ENCODE measurements around the gene BNC1. TPM values are rescaled to one million over a fixed set of nuclear protein-coding genes. Genes with fewer than 3 reads are reported as not detected.

Gene BNC1
- total and polyA plus RNA-seq, 8 donors, result 0.12 to 4.6 (median 0.55) TPM; not detected in 5

- no peak overlapping the region for H3K27ac ChIP-seq
- no peak for TF ChIP-seq POLR2AphosphoS5 (IDR thresholded peaks at IDR 0.05)
- no peak for TF ChIP-seq EP300 (IDR thresholded peaks at IDR 0.05)
- no peak for TF ChIP-seq POLR2A (IDR thresholded peaks at IDR 0.05)
- no peak for TF ChIP-seq CTCF (IDR thresholded peaks at IDR 0.05)
- DNase-seq, result peak in 1 of 2 donors; percentile 83
- no peaks in the 10 kb centered on the region for H3K36me3 ChIP-seq
- no peak overlapping the region for H3K4me3 ChIP-seq
- H3K9me3 ChIP-seq, result peaks cover 0 to 7% (median 0%) of the 10 kb centered on the region in 4 donors
- no peaks in the 10 kb centered on the region for H3K4me1 ChIP-seq
- WGBS, 5 donors, result 32 to 50% (median 37%) methylated on average over 9 of the region's 9 CpGs
- peaks cover 0 to 11% (median 0%) of the 10 kb centered on the region in 3 donors for H3K27me3 ChIP-seq
- intact Hi-C loops (cut with DNase I; ENCODE audit: low total_unique reads), result no loop called here
Measured at GRCh38 chr15:83323296-83323711, 38.8 kb upstream of the BNC1 start.

- no peak overlapping the region for H3K4me3 ChIP-seq
- H3K27me3 ChIP-seq, result peaks cover 0 to 11% (median 0%) of the 10 kb centered on the region in 3 donors
- no peak for DNase-seq
- no peak overlapping the region for H3K27ac ChIP-seq
- H3K9me3 ChIP-seq, result peaks cover 0 to 7% (median 0%) of the 10 kb centered on the region in 4 donors
- WGBS, 5 donors, result 89 to 93% (median 91%) methylated on average over 3 of the region's 3 CpGs
- H3K36me3 ChIP-seq, result no peaks in the 10 kb centered on the region
- no peaks in the 10 kb centered on the region for H3K4me1 ChIP-seq
- TF ChIP-seq CTCF (IDR thresholded peaks at IDR 0.05) (no peak), POLR2A (IDR thresholded peaks at IDR 0.05) (no peak), EP300 (IDR thresholded peaks at IDR 0.05) (no peak), POLR2AphosphoS5 (IDR thresholded peaks at IDR 0.05) (no peak)
- intact Hi-C loops (cut with DNase I; ENCODE audit: low total_unique reads), result no loop called here
Measured at GRCh38 chr15:83322691-83323090, 38.2 kb upstream of the BNC1 start.

GRCh38 chr15:83322061-83322460 lies 37.6 kb upstream of the BNC1 start:
- no peak overlapping the region for H3K4me3 ChIP-seq
- no peaks in the 10 kb centered on the region for H3K36me3 ChIP-seq
- WGBS, 5 donors, result 46 to 62% (median 58%) methylated on average over 6 of the region's 6 CpGs
- peaks cover 0 to 11% (median 0%) of the 10 kb centered on the region in 3 donors for H3K27me3 ChIP-seq
- H3K9me3 ChIP-seq, result peaks cover 0 to 7% (median 0%) of the 10 kb centered on the region in 4 donors
- H3K4me1 ChIP-seq, result no peaks in the 10 kb centered on the region
- TF ChIP-seq CTCF (IDR thresholded peaks at IDR 0.05) (no peak), POLR2A (IDR thresholded peaks at IDR 0.05) (no peak), EP300 (IDR thresholded peaks at IDR 0.05) (no peak), POLR2AphosphoS5 (IDR thresholded peaks at IDR 0.05) (no peak)
- intact Hi-C loops (cut with DNase I; ENCODE audit: low total_unique reads), result no loop called here
- no peak for DNase-seq
- no peak overlapping the region for H3K27ac ChIP-seq

- no peaks in the 10 kb centered on the region for H3K4me1 ChIP-seq
- H3K27ac ChIP-seq, result no peak overlapping the region
- H3K27me3 ChIP-seq, result peaks cover 0 to 11% (median 0%) of the 10 kb centered on the region in 3 donors
- intact Hi-C loops (cut with DNase I; ENCODE audit: low total_unique reads), result no loop called here
- no peak for DNase-seq
- H3K36me3 ChIP-seq, result no peaks in the 10 kb centered on the region
- no peak for TF ChIP-seq CTCF (IDR thresholded peaks at IDR 0.05)
- TF ChIP-seq POLR2AphosphoS5 (IDR thresholded peaks at IDR 0.05), result no peak
- TF ChIP-seq EP300 (IDR thresholded peaks at IDR 0.05), result no peak
- TF ChIP-seq POLR2A (IDR thresholded peaks at IDR 0.05), result no peak
- peaks cover 0 to 7% (median 0%) of the 10 kb centered on the region in 4 donors for H3K9me3 ChIP-seq
- H3K4me3 ChIP-seq, result no peak overlapping the region
Measured at GRCh38 chr15:83320844-83321243, 36.4 kb upstream of the BNC1 start.

Measured in stomach (tissue), 9 donors.